GM19467 (cell line): ENCODE data around the gene MBD3L1.
A peak's percentile ranks its signal among the peaks of the same experiment; 100 is the strongest.

Source experiments
- ATAC-seq: cut with Tn5 transposase; IDR thresholded peaks from one replicate; pipeline ENCODE4 v1.9.1; 2021; ENCODE audit warnings: mild to moderate bottlenecking, moderate library complexity; ENCODE audit not compliant: unreplicated experiment

Gene MBD3L1

DNA sequence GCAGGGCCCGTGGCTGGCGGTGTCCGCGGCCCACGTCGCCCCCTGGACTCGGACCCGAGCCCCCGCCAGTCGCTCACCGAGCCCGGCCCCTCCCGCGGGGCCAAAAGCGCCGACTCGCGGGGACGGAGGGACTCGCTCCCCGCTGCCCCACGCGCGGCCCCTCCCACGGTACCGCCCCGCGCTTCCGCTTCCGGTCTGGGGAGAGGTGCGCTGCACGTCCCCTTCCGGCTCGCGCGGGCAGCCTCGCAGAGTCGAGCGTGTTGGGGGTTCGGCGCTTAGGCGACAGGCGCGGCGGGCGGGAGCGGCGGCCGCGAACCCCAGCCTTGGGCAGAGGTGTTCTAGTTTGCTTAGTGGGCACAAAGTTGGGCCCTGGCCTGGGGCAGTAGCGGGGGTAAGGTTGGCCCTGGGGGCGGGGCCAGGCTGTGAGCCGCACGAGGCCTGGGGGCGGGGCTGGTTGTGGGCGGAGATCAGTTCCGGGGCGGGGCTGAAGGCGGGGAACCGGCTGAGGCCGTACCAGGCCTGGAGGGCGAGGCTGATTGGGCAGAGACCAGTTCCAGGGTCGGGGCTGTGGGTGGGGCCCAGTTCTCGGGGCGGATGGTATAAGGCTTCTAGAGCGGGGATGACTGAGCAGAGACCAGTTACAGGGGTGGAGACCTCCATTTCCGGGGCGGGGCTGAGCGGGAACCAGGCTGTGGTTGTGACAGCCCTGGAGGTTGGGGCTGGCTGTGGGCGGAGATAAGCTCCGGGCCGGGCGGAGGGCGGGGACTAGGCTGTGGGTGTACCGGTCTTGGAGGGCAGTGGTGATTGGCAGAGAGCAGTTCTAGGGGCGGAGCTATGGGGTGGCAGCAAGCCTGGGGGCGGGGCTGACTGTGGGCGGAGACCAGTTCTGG, at the start of gene MBD3L1, which contains the start of gene ZNF558:
Gene MBD3L1, plus strand, starts transcription at position 246 of the 890 bp plus-strand sequence. CDS start 10,302 bp downstream, outside the sequence.
Gene ZNF558, minus strand, starts transcription at position 173 of the 890 bp plus-strand sequence. CDS start 9,645 bp downstream, outside the sequence.
- ATAC-seq = peak; percentile 74

DNA sequence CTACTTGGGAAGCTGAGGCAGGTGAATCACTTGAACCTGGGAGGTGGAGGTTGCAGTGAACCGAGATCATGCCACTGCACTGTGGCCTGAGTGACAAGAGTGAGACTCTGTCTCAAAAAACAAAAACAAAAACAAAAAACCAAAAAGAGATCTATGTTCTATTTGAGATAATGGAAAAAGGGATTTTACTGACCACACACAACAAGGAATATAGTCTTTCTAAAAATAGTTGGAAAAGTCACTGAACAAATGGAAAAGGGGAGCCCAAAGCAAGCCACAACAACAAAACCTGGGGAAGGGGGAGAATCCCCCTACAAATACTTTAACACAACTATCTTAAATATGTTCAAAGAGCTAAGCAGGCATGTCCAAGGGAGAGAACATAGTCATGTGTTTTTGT, 37.4 kb upstream of the MBD3L1 start:
- no peak for ATAC-seq

DNA sequence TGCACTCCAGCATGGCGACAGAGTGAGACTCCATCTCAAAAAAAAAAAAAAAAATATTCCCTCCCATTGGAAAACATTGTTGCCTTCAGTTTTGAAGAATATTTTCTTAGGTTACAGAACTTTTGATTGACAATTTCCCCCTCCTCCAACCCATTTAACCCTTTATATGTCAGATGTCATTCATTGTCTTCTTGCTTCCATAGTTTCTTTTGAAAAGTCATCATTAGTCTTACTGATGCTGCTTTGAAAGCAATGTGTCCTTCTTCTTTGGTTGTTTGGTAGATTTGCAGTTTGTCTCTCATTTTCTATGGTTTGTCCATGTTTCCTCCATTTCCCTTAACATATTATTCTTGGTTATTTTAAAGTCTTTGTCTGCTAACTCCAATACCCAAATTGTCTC, 25.5 kb upstream of the MBD3L1 start:
- ATAC-seq = no peak

DNA sequence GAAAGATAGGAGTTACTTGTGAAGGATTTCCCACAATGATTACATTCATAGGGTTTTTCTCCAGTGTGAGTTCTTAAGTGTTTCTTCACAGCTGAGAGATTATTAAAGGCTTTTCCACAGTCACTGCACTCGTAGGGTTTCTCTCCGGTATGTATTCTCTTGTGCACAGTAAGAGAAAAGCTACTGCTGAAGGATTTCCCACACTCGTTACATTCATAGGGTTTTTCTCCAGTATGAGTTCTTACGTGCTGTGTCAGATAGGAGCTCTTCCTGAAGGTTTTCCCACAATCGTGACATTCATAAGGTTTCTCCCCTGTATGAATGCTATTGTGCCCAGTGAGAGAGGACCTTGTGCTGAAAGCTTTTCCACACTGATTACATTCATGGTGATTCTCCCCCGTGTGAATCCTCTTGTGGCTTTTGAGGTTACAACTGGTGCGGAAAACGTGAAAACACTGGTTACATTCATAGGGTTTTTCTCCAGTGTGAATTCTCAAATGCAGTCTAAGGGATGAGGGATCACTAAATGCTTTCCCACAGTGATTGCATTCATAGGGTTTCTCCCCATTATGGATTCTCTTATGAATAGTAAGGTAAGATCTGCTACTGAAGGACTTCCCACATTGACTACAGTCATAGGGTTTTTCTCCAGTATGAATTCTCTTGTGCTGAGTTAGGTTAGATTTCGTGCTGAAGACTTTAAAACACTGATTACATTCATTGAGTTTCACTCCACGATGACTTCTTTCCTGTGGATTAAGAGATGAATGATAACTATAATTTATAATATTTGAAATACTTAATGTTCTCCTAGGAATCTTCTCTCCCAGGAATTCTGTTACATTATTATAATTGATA, 20.6 kb upstream of the MBD3L1 start:
- no peak for ATAC-seq

GRCh38 chr19:8814176-8814575, 18.0 kb upstream of the MBD3L1 start:
- no peak for ATAC-seq

DNA sequence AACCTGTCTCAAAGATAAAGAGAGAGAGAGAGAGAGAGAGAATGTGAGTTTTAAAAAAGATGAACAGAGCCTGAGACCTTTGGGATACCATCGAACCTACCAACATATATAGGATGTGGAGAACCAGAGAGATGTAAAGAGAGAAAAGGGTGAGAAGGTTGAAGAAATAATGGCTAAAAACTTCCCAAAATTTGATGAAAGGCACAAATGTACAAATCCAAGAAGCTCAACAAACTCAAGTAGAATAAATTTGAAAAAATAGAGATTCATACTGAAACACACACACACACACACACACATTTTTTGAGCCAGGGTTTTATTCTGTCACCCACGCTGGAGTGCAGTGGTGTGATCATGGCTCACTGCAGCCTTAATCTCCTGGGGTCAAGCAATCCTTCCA, 16.4 kb upstream of the MBD3L1 start:
- no peak for ATAC-seq

GRCh38 chr19:8820234-8820633, 11.9 kb upstream of the MBD3L1 start:
- ATAC-seq = no peak

DNA sequence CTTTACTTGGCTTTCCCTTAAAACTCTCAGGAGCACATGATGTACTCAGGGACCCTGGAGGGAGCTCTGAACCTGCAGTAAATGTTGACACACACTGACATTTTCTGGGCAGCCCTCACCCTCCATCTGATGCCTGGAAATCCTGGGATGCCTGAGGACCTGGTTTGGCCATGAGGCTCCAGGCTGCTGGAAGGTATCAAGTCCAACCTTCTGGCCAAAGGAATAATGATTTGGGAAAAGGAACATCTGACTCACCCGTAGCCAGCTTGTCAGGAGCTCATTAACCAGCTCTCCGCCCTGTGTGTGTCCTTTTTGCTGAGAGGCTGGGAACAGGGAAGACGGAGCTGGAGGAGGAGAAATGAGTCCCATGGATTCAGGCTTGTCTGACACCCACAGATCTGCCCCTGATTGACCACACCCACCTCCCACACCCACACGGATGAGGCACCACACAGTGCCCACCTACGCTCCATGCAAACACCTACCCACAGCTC, 10.4 kb upstream of the MBD3L1 start:
- ATAC-seq = no peak

- no peak for ATAC-seq
Measured at GRCh38 chr19:8826371-8826770, 5.8 kb upstream of the MBD3L1 start.

DNA sequence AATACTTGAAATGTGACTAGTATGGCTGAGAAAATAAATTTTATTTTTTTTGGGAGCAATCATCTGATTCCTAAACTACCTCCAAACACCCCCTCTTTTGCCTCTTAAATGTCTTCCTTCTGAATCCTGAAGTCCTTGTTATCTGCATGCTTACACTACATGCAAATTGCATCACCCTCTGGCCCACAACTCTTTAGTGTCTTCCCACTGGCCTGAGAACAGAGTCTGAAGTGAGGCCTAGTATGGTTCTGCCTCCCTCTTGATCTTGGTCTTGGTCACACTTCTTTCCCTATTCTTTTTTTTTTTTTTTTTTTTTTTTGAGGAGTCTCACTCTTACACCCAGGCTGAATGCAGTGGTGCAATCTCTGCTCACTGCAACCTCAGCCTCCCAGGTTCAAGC, 4.9 kb upstream of the MBD3L1 start:
- no peak for ATAC-seq

- ATAC-seq = no peak
Measured at GRCh38 chr19:8831373-8831772, 804 bp upstream of the MBD3L1 start.

GRCh38 chr19:8831832-8832131, 395 bp upstream of the MBD3L1 start:
- peak; percentile 17 for ATAC-seq

GRCh38 chr19:8835446-8835845, 3.3 kb downstream of the MBD3L1 start:
- no peak for ATAC-seq

GRCh38 chr19:8835877-8836276, 3.7 kb downstream of the MBD3L1 start:
- no peak for ATAC-seq

GRCh38 chr19:8840708-8841107, 8.5 kb downstream of the MBD3L1 start:
- ATAC-seq = no peak

GRCh38 chr19:8846819-8847218, 14.6 kb downstream of the MBD3L1 start:
- ATAC-seq = no peak

DNA sequence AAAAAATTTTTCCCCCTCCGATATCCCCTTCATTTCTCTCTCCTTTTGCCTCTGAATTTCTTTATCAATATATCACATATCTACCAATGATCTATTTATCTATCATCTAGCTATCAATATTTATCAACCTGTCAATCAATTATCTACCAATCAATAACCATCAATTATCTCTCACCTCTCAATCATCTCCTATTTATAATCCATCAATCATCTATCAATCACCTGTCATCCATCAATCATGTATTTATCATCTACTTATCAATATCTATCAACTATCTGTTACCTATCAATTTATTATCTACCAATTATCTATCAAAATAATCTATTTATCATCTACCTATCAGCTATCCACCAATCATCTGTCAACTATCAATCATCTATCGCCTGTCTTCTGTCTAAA, 17.1 kb downstream of the MBD3L1 start:
- no peak for ATAC-seq

DNA sequence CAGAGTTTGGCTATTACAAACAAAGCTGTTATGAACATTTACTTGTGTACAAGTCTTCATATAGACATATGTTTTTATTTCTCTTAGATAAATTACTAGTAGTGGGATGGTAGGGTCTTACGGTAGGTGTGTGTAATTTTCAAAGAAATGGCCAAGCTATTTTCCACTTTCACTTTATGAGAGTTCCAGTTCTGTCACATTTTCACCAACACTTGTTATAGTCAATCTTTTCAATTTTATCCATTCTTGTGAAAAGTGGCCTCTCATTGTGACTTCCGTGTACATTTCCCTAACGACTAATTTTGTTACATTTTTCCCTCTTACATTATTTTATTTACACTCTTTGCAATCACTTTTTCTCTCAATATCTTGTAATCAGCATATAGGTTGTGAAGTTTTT, 18.3 kb downstream of the MBD3L1 start:
- no peak for ATAC-seq

DNA sequence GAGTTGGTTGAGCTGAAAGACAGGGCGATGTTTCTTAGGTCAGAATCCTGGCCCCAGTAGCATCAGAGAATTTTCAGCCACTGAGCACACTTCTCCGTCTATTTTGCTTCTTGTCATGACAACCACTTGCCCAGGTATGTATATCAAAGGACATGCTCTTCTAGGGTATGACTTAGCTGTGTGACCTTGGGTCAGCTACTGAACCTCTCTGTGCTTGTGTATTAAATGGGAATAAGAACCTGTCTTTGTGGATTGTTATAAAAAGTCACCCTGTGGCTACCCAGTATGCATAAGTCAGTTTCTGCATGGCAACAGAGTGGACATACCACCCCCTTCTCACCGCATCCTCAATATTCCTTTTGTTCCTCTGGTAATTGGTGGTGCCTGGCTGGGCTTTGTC, 26.1 kb downstream of the MBD3L1 start:
- no peak for ATAC-seq

- ATAC-seq = no peak
Measured at GRCh38 chr19:8866344-8866743, 34.2 kb downstream of the MBD3L1 start.

DNA sequence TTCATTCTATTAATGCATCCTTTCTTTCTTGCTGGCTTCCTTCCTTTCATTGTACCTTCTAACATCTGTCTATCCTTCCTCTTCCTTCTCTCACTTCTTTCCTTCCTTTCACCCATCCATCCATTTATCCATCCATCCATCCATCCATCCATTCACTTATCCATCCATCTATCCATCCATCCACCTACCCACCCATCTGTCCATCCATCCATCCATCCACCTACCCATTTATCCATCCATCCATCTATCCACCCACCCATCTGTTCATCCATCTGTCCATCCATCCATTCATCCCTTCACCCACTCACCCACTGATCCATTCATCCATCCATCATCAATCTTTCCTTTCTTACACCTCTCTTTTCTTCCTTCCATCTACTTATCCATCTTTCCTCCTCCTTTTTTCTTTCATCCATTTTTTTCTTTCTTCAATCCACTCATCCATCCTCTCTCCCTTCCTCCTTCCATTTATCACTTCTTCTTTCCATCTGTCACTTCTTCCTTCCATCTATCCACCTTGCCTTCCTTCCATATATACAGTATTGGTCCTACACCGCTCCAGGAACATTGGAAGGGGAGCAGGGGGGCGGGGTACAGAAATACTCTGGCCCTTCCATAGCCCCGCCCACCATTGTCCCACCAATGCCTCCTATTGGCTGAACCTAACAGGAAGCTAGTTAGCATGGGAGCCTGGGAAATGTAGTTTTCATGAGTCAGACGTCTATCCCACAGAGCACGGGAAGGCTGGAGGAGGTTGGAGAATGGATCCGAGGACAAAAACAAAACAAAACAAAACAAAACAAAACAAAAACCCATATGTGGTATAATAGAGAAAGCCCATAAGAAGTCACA, 45.9 kb downstream of the MBD3L1 start:
- ATAC-seq = no peak
